Measurements from ENCODE around the gene TSPAN3.

DNA sequence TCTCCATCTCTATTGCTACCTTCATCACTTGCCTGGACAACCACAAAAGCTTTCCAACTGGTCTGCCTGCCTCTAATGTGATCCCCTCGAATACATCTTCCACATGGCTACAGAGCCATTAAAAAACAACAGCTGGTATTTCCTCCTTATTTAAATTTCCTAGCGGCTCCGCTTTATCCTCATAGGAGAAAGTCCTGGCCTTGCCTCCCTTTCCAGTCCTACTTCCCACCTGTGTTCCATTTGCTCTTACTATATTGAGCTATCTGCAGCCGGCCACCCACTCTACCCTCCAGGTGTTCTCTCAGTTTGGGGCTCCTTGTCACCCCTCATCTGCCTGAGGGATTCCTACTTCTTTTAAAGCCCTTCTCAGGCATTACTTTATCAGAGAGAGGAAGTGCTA lies 49.7 kb upstream of the TSPAN3 start:
- TF ChIP-seq, protein P1, sequence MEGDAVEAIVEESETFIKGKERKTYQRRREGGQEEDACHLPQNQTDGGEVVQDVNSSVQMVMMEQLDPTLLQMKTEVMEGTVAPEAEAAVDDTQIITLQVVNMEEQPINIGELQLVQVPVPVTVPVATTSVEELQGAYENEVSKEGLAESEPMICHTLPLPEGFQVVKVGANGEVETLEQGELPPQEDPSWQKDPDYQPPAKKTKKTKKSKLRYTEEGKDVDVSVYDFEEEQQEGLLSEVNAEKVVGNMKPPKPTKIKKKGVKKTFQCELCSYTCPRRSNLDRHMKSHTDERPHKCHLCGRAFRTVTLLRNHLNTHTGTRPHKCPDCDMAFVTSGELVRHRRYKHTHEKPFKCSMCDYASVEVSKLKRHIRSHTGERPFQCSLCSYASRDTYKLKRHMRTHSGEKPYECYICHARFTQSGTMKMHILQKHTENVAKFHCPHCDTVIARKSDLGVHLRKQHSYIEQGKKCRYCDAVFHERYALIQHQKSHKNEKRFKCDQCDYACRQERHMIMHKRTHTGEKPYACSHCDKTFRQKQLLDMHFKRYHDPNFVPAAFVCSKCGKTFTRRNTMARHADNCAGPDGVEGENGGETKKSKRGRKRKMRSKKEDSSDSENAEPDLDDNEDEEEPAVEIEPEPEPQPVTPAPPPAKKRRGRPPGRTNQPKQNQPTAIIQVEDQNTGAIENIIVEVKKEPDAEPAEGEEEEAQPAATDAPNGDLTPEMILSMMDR (optimal IDR thresholded peaks at IDR 0.05 in 1 of 3, IDR thresholded peaks at IDR 0.05 in 1 of 3, conservative IDR thresholded peaks at IDR 0.05 in 1 of 3; ENCODE audit: extremely low read depth in 1 of 3, insufficient read depth in 2 of 3, low read length in 3 of 3), result no peak
- no peak for TF ChIP-seq EZH2 (IDR thresholded peaks at IDR 0.05; ENCODE audit: low read length)

Measured in keratinocyte (primary cell).